GM23338 (cell line): ENCODE measurements around the gene EPAS1. TPM values are rescaled to one million over a fixed set of nuclear protein-coding genes. Genes with fewer than 3 reads are reported as not detected.

Experiments
- ATAC-seq: fragments of 200-7000 bp; cut with Tn5 transposase; 3 replicates; pipeline ENCODE4 v1.9.1; 2020
- DNase-seq: peaks from one replicate; pipeline ENCODE4 v3.0.0-alpha.2; 2015; ENCODE audit warnings: low spot score
- H2AFZ ChIP-seq: fragments of 200-600 bp; sonication (generic); 2 replicates; pipeline ENCODE4 v1.8.0; 2016; ENCODE audit warnings: antibody characterized with exemption, mild to moderate bottlenecking, moderate library complexity
- H3F3A ChIP-seq: fragments of 200-600 bp; sonication (generic); replicated peaks from 2 replicates; pipeline ENCODE4 v1.8.0; 2017; ENCODE audit warnings: antibody characterized with exemption, mixed run types, low read depth
- H3K27ac ChIP-seq: fragments of 200-600 bp; sonication (generic); 2 replicates; pipeline ENCODE4 v1.6.1; 2016; ENCODE audit warnings: low read depth
- H3K27me3 ChIP-seq: fragments of 200-600 bp; sonication (generic); 2 replicates; pipeline ENCODE4 v1.8.0; 2016; ENCODE audit warnings: mild to moderate bottlenecking, mixed run types, moderate library complexity; ENCODE audit not compliant: insufficient read depth
- H3K36me3 ChIP-seq: fragments of 200-600 bp; sonication (generic); 2 replicates; pipeline ENCODE4 v1.8.0; 2016; ENCODE audit warnings: mild to moderate bottlenecking; ENCODE audit not compliant: insufficient read depth
- H3K4me1 ChIP-seq: fragments of 200-600 bp; sonication (generic); 2 replicates; pipeline ENCODE4 v1.8.0; 2016; ENCODE audit warnings: mild to moderate bottlenecking, moderate library complexity; ENCODE audit not compliant: insufficient read depth
- H3K4me2 ChIP-seq: fragments of 200-600 bp; sonication (generic); 2 replicates; pipeline ENCODE4 v1.7.1; 2017; ENCODE audit warnings: mixed run types
- H3K4me3 ChIP-seq: fragments of 200-600 bp; sonication (generic); 2 replicates; pipeline ENCODE4 v1.6.1; 2016; ENCODE audit warnings: mixed run types
- H3K79me2 ChIP-seq: fragments of 200-600 bp; sonication (generic); replicated peaks from 2 replicates; pipeline ENCODE4 v1.8.0; 2017; ENCODE audit warnings: mild to moderate bottlenecking; ENCODE audit not compliant: insufficient read depth
- H3K9me2 ChIP-seq: fragments of 200-600 bp; sonication (generic); 2 replicates; pipeline ENCODE4 v1.8.0; 2017; ENCODE audit not compliant: insufficient read depth
- H4K20me1 ChIP-seq: fragments of 200-600 bp; sonication (generic); replicated peaks from 2 replicates; pipeline ENCODE4 v1.8.0; 2017; ENCODE audit warnings: mild to moderate bottlenecking; ENCODE audit not compliant: insufficient read depth
- H3K27ac Mint-ChIP-seq: 2 replicates; pipeline ENCODE4 v1.8.0; 2020; ENCODE audit warnings: inconsistent platforms, mild to moderate bottlenecking, moderate library complexity, mixed read lengths
- H3K27me3 Mint-ChIP-seq: 3 replicates; pipeline ENCODE4 v1.8.0; 2022; ENCODE audit warnings: low read depth, mild to moderate bottlenecking, moderate library complexity, mixed read lengths, inconsistent platforms; ENCODE audit not compliant: insufficient read depth, poor library complexity
- H3K36me3 Mint-ChIP-seq: 3 replicates; pipeline ENCODE4 v1.8.0; 2021; ENCODE audit warnings: low read depth, mild to moderate bottlenecking, inconsistent platforms, moderate library complexity, mixed read lengths
- H3K4me1 Mint-ChIP-seq: 3 replicates; pipeline ENCODE4 v1.8.0; 2020; ENCODE audit warnings: mild to moderate bottlenecking, inconsistent platforms, mixed read lengths
- H3K4me3 Mint-ChIP-seq: 3 replicates; pipeline ENCODE4 v1.8.0; 2021; ENCODE audit warnings: moderate library complexity, mild to moderate bottlenecking, inconsistent platforms, mixed read lengths
- H3K9me3 Mint-ChIP-seq: 3 replicates; pipeline ENCODE4 v1.8.0; 2020; ENCODE audit warnings: moderate library complexity, mild to moderate bottlenecking, inconsistent platforms, mixed read lengths
- CREB1 ChIP-seq: fragments of 250-450 bp; sonication (Bioruptor Pico); IDR thresholded peaks from 2 replicates; pipeline ENCODE4 v1.5.0; 2020; ENCODE audit warnings: low read depth, mild to moderate bottlenecking, moderate library complexity
- CTCF ChIP-seq, 2 experiments: fragments of 200-600 bp in 1 of 2; sonication (generic) in 1 of 2; conservative IDR thresholded peaks; 2 replicates each; pipeline versions ENCODE4 v1.5.1 to v1.6.1; 2016 to 2017; ENCODE audit warnings: antibody characterized with exemption in 2 of 2, low read depth in 2 of 2, mild to moderate bottlenecking in 2 of 2, moderate library complexity in 1 of 2
- ETS1 ChIP-seq: IDR thresholded peaks from 2 replicates; pipeline ENCODE4 v1.6.1; 2016; ENCODE audit warnings: antibody characterized with exemption
- EZH2 ChIP-seq: fragments of 200-600 bp; sonication (generic); IDR thresholded peaks from one replicate; pipeline ENCODE4 v1.8.0; 2017; ENCODE audit warnings: antibody characterized with exemption, mild to moderate bottlenecking, low read depth; ENCODE audit not compliant: unreplicated experiment
- EZH2phosphoT487 ChIP-seq: fragments of 200-600 bp; sonication (generic); IDR thresholded peaks from one replicate; pipeline ENCODE4 v1.8.1; 2018; ENCODE audit warnings: antibody characterized with exemption; ENCODE audit not compliant: unreplicated experiment
- JUNB ChIP-seq: IDR thresholded peaks from one replicate; pipeline ENCODE4 v1.6.1; 2016; ENCODE audit warnings: antibody characterized with exemption; ENCODE audit not compliant: unreplicated experiment
- NANOG ChIP-seq: IDR thresholded peaks from 2 replicates; pipeline ENCODE4 v1.6.1; 2016; ENCODE audit warnings: antibody characterized with exemption, borderline replicate concordance
- POLR2AphosphoS5 ChIP-seq: IDR thresholded peaks from 2 replicates; pipeline ENCODE4 v1.6.1; 2016; ENCODE audit warnings: antibody characterized with exemption, low read depth
- REST ChIP-seq: IDR thresholded peaks from one replicate; pipeline ENCODE4 v1.6.1; 2018; ENCODE audit warnings: antibody characterized with exemption; ENCODE audit not compliant: unreplicated experiment
- STAT1 ChIP-seq: IDR thresholded peaks from one replicate; pipeline ENCODE4 v1.6.1; 2016; ENCODE audit warnings: antibody characterized with exemption; ENCODE audit not compliant: unreplicated experiment
- ZNF114 ChIP-seq: fragments of 250-450 bp; sonication (Bioruptor Pico); IDR thresholded peaks from 2 replicates; pipeline ENCODE4 v1.5.0; 2020; ENCODE audit warnings: mild to moderate bottlenecking, moderate library complexity
- ZNF331 ChIP-seq: fragments of 250-450 bp; sonication (Bioruptor Pico); IDR thresholded peaks from 2 replicates; pipeline ENCODE4 v1.5.0; 2020; ENCODE audit warnings: low read depth, mild to moderate bottlenecking, moderate library complexity
- ZNF462 ChIP-seq: fragments of 250-450 bp; sonication (Bioruptor Pico); IDR thresholded peaks from 2 replicates; pipeline ENCODE4 v1.5.0; 2020; ENCODE audit warnings: mild to moderate bottlenecking, moderate library complexity
- polyA plus RNA-seq: library from polyadenylated mRNA; unstranded; fragments of >200 nt; fragmentation: Nextera tagmentation; extraction: Ambion mirVana; gene quantifications from 2 replicates; pipeline ENCODE4 v1.2.1, GENCODE V29; 2016
- total RNA-seq: library from RNA; depleted of rRNA; stranded (reverse); fragments of >200 nt; shearing (Covaris generic); gene quantifications from 2 replicates; pipeline ENCODE4 v1.2.3, GENCODE V29; 2014

The EPAS1 gene
- total and polyA plus RNA-seq, 2 experiments from 2014 or later: 0.68 to 5.4 TPM

- Histone ChIP-seq H3K9me2 (no peaks in the 10 kb centered on the region), H3K4me3 (no peak overlapping the region), H3K36me3 (no peaks in the 10 kb centered on the region), H3K4me1 (no peaks in the 10 kb centered on the region), H2AFZ (peak overlapping the region; percentile 43; the same call in 1 of the 2 replicates), H3K27me3 (no peaks in the 10 kb centered on the region), H3K27ac (no peak overlapping the region), H3K79me2 (no peaks in the 10 kb centered on the region), H4K20me1 (no peaks in the 10 kb centered on the region), H3K4me2 (no peak overlapping the region), H3F3A (no peaks in the 10 kb centered on the region)
- H3K27me3 Mint-ChIP-seq: no peaks in the 10 kb centered on the region
- DNase-seq (no peak), ATAC-seq (no peak)
- H3K4me1 Mint-ChIP-seq: no peaks in the 10 kb centered on the region
- no peak overlapping the region for H3K27ac Mint-ChIP-seq
- H3K9me3 Mint-ChIP-seq: no peaks in the 10 kb centered on the region
- no peak overlapping the region for H3K4me3 Mint-ChIP-seq
- no peak for TF ChIP-seq CTCF (conservative IDR thresholded peaks at IDR 0.05; ENCODE audit: low read depth in 2 of 2)
- no peak for TF ChIP-seq ZNF462
- no peak for TF ChIP-seq NANOG
- TF ChIP-seq JUNB: no peak
- no peak for TF ChIP-seq REST
- no peak for TF ChIP-seq STAT1
- TF ChIP-seq CREB1: no peak
- no peak for TF ChIP-seq ZNF114 (CRISPR knock-in tag)
- no peak for TF ChIP-seq EZH2
- TF ChIP-seq ETS1: no peak
- TF ChIP-seq ZNF331 (CRISPR knock-in tag): no peak
- no peak for TF ChIP-seq EZH2phosphoT487
- no peak for TF ChIP-seq POLR2AphosphoS5
- H3K36me3 Mint-ChIP-seq: no peaks in the 10 kb centered on the region
Measured at GRCh38 chr2:46258937-46259776, 38.0 kb upstream of the EPAS1 start.
